HepG2 (cell line): ENCODE data around the gene PTPN18. TPM values are rescaled to one million over a fixed set of nuclear protein-coding genes. Genes with fewer than 3 reads are reported as not detected.

Experiments
- BRCA1 ChIP-seq: sonication (generic); formaldehyde crosslinking; IDR thresholded peaks from 2 replicates; pipeline ENCODE4 v1.4.0; 2020; ENCODE audit warnings: missing genetic modification reagents
- BRF2 ChIP-seq: sonication (generic); formaldehyde crosslinking; IDR thresholded peaks from 2 replicates; pipeline ENCODE4 v1.8.1; 2022; ENCODE audit warnings: mild to moderate bottlenecking, missing genetic modification reagents
- CBX5 ChIP-seq: sonication (generic); formaldehyde crosslinking; IDR thresholded peaks from 2 replicates; pipeline ENCODE4 v1.4.0; 2020; ENCODE audit warnings: missing genetic modification reagents, borderline replicate concordance
- DRAP1 ChIP-seq: IDR thresholded peaks from 2 replicates; pipeline ENCODE4 v1.6.1; 2016; ENCODE audit warnings: missing genetic modification reagents, missing compliant biosample characterization
- EP300 ChIP-seq, 3 experiments: sonication (generic) in 1 of 3; formaldehyde crosslinking in 1 of 3; IDR thresholded peaks; 2 replicates each; pipeline versions ENCODE4 v1.5.1 to v1.6.1; 2011 to 2020; ENCODE audit warnings: low read depth in 2 of 3, low read length in 2 of 3, borderline replicate concordance in 1 of 3, improper control_type of control experiment in 1 of 3, mild to moderate bottlenecking in 1 of 3, missing genetic modification reagents in 1 of 3, moderate library complexity in 1 of 3
- HIC2 ChIP-seq: sonication (generic); formaldehyde crosslinking; IDR thresholded peaks from 2 replicates; pipeline ENCODE4 v1.9.0; 2022; ENCODE audit warnings: low read depth, missing genetic modification reagents
- HINFP ChIP-seq: sonication (generic); formaldehyde crosslinking; IDR thresholded peaks from 2 replicates; pipeline ENCODE4 v1.4.0; 2020; ENCODE audit warnings: low read depth, mild to moderate bottlenecking, missing genetic modification reagents
- KAT8 ChIP-seq: IDR thresholded peaks from 2 replicates; pipeline ENCODE4 v1.6.1; 2016; ENCODE audit warnings: missing genetic modification reagents, missing compliant biosample characterization
- MAFK ChIP-seq, 2 experiments: IDR thresholded peaks in 1 of 2; conservative IDR thresholded peaks in 1 of 2; 2 replicates each; pipeline ENCODE4 v1.6.1; 2011; ENCODE audit warnings: improper control_type of control experiment in 2 of 2, low read length in 2 of 2
- RAD21 ChIP-seq: fragments of 450-650 bp; formaldehyde crosslinking; IDR thresholded peaks from 2 replicates; pipeline ENCODE4 v1.5.0; 2020; ENCODE audit warnings: mild to moderate bottlenecking
- RXRA ChIP-seq: sonication (generic); formaldehyde crosslinking; IDR thresholded peaks from 2 replicates; pipeline ENCODE4 v1.5.1; 2020; ENCODE audit warnings: missing genetic modification reagents
- SP2 ChIP-seq: sonication (generic); formaldehyde crosslinking; IDR thresholded peaks from 2 replicates; pipeline ENCODE4 v1.5.1; 2020; ENCODE audit warnings: mild to moderate bottlenecking, missing genetic modification reagents
- TAF1 ChIP-seq: sonication (generic); formaldehyde crosslinking; IDR thresholded peaks from 2 replicates; pipeline ENCODE4 v1.4.0; 2020; ENCODE audit warnings: missing genetic modification reagents
- THAP11 ChIP-seq: IDR thresholded peaks from 2 replicates; pipeline ENCODE4 v1.6.1; 2016; ENCODE audit warnings: missing biosample characterization, missing genetic modification reagents
- UBTF ChIP-seq: sonication (generic); formaldehyde crosslinking; IDR thresholded peaks from 2 replicates; pipeline ENCODE4 v1.4.0; 2020; ENCODE audit warnings: mild to moderate bottlenecking, missing genetic modification reagents
- ZNF274 ChIP-seq: sonication (generic); formaldehyde crosslinking; IDR thresholded peaks from 2 replicates; pipeline ENCODE4 v1.5.1; 2020; ENCODE audit warnings: mild to moderate bottlenecking, missing genetic modification reagents
- ZNF317 ChIP-seq: sonication (generic); formaldehyde crosslinking; IDR thresholded peaks from 2 replicates; pipeline ENCODE4 v1.5.0; 2020; ENCODE audit warnings: mild to moderate bottlenecking, missing genetic modification reagents
- ZNF512 ChIP-seq: sonication (generic); formaldehyde crosslinking; IDR thresholded peaks from 2 replicates; pipeline ENCODE4 v1.4.0; 2020; ENCODE audit warnings: mild to moderate bottlenecking, missing genetic modification reagents
- polyA plus RNA-seq, 8 experiments: library from polyadenylated mRNA; depleted of rRNA in 3 of 8; stranded (reverse) in 7 of 8; unstranded in 1 of 8; fragments of >200 nt; fragmentation: Illumina TruSeq in 4 of 8; extraction: Trizol in 4 of 8; gene quantifications; 2 replicates each; pipeline versions ENCODE4 v1.2.1 to v1.2.3, GENCODE V29; 2011 to 2016; ENCODE audit warnings: low read depth in 4 of 8, missing spikeins in 1 of 8, mixed read lengths in 1 of 8; ENCODE audit not compliant: insufficient read depth in 1 of 8
- total RNA-seq, 5 experiments: library from RNA; depleted of rRNA; stranded (reverse); fragments of >200 nt; fragmentation: Illumina TruSeq; extraction: Trizol; gene quantifications; 2 replicates each; pipeline ENCODE4 v1.2.3, GENCODE V29; 2016; ENCODE audit warnings: low read depth in 1 of 5

PTPN18 gene
- total and polyA plus RNA-seq, 2 of the 13 experiments (the other 11 are each of a cell fraction or from before 2014, with no cell fraction given) = 14.8 to 39.6 TPM

GRCh38 chr2:130391058-130391871 is 35.4 kb downstream of the PTPN18 start (continued):
- TF ChIP-seq MAFK (conservative IDR thresholded peaks at IDR 0.05 in 1 of 2, IDR thresholded peaks at IDR 0.05 in 1 of 2; ENCODE audit: low read length in 2 of 2) (no peak), DRAP1 (CRISPR knock-in tag) (no peak), UBTF (CRISPR knock-in tag) (peak; percentile 53), HINFP (CRISPR knock-in tag) (0 out of 2 replicates have a peak, but pooled peaks have one; percentile 57), KAT8 (CRISPR knock-in tag) (peak; percentile 56), ZNF512 (CRISPR knock-in tag) (no peak), RXRA (CRISPR knock-in tag) (no peak; the same call in 1 of the 2 replicates), CBX5 (CRISPR knock-in tag) (no peak), EP300 (IDR thresholded peaks at IDR 0.05; ENCODE audit: low read depth in 2 of 2, low read length in 2 of 2) (no peak), EP300 (CRISPR knock-in tag; IDR thresholded peaks at IDR 0.05; ENCODE audit: borderline replicate concordance) (no peak), ZNF274 (CRISPR knock-in tag) (peak; percentile 71; the same call in 1 of the 2 replicates), RAD21 (CRISPR knock-in tag) (0 out of 2 replicates have a peak, but pooled peaks have one; percentile 6), SP2 (CRISPR knock-in tag) (no peak), TAF1 (peak; percentile 57), HIC2 (no peak), BRCA1 (CRISPR knock-in tag) (peak; percentile 68; the same call in 1 of the 2 replicates), THAP11 (CRISPR knock-in tag) (peak; percentile 28; the same call in 1 of the 2 replicates), ZNF317 (CRISPR knock-in tag) (peak; percentile 25; the same call in 1 of the 2 replicates), BRF2 (CRISPR knock-in tag) (0 out of 2 replicates have a peak, but pooled peaks have one; percentile 55)
